Activated B cell treated with CpG ODN at 0.5 μM for 24 hours (primary cell): ENCODE results near the gene CCDC83. TPM values are rescaled to one million over a fixed set of nuclear protein-coding genes. Genes with fewer than 3 reads are reported as not detected.

ENCODE experiments used
- ATAC-seq: fragments of 200-7000 bp; cut with Tn5 transposase; one replicate; pipeline ENCODE4 v1.10.0; 2021; ENCODE audit warnings: low read depth, mild to moderate bottlenecking, moderate library complexity
- CTCF ChIA-PET: fragments of 350-600 bp; sonication (Branson Sonifier 250); formaldehyde crosslinking; loops from one replicate; lab custom pipeline; 2021; ENCODE audit warnings: antibody characterized with exemption; lab: Charles Lee
- POLR2A ChIA-PET: fragments of 350-600 bp; sonication (Branson Sonifier 250); formaldehyde crosslinking; loops from one replicate; lab custom pipeline; 2021; ENCODE audit warnings: antibody characterized with exemption; lab: Charles Lee
- DNase-seq: peaks from one replicate; pipeline ENCODE4 v3.0.0; 2022
- H3K27ac Mint-ChIP-seq: one replicate; pipeline ENCODE4 v1.8.0; 2020; ENCODE audit warnings: mixed read lengths
- H3K27me3 Mint-ChIP-seq: one replicate; pipeline ENCODE4 v1.8.0; 2021; ENCODE audit warnings: mixed read lengths
- H3K36me3 Mint-ChIP-seq: one replicate; pipeline ENCODE4 v1.8.0; 2021; ENCODE audit warnings: low read depth, mixed read lengths
- H3K4me1 Mint-ChIP-seq: one replicate; pipeline ENCODE4 v1.8.0; 2021; ENCODE audit warnings: mixed read lengths
- H3K4me3 Mint-ChIP-seq: one replicate; pipeline ENCODE4 v1.8.0; 2020; ENCODE audit warnings: mild to moderate bottlenecking, mixed read lengths
- H3K9me3 Mint-ChIP-seq: one replicate; pipeline ENCODE4 v1.8.0; 2020; ENCODE audit warnings: mixed read lengths
- CTCF ChIP-seq: fragments of 200-600 bp; IDR thresholded peaks from one replicate; pipeline ENCODE4 v1.8.0; 2022; ENCODE audit warnings: antibody characterized with exemption, mild to moderate bottlenecking
- intact Hi-C: fragments of 100-400 bp; cut with micrococcal nuclease; formaldehyde crosslinking; loops from one replicate; pipeline ENCODE4 v1.15.1; 2024
- total RNA-seq: library from RNA; stranded (reverse); gene quantifications from 2 replicates; pipeline ENCODE4 v1.2.3, GENCODE V29; 2022

Gene CCDC83
- total RNA-seq, 1 donor from 2014 or later = not detected

DNA sequence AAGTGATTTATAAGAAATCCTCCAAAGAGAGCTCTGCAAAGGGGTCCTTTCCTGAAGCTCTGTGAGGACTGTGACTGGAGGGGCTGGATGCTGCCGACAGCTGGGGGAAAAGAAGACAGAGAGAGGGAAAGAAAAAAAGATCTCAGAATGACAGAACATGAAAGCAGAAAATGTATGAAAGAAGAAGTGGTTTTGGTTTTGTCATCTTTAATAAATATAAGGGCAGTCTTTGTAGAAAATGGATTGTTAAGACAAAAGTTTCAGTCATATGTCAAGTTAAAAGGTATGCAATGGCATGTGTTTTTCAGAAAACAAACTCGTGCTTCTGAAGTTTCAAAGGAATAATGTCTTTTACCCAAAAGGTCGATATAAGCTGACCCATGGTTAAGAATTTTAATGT, 105.5 kb downstream of the CCDC83 start:
- no peak for DNase-seq
- intact Hi-C loops = loop anchor here (5.0 kb wide), 1 partner anchor 47 kb away; no protein-coding TSS in a partner anchor
- peak overlapping the region; percentile 3 for H3K27ac Mint-ChIP-seq
- TF ChIP-seq CTCF = no peak
- no peak for ATAC-seq
- H3K36me3 Mint-ChIP-seq = peaks cover 92% of the 10 kb centered on the region
- no peaks in the 10 kb centered on the region for H3K27me3 Mint-ChIP-seq
- ChIA-PET CTCF (no interaction called here), POLR2A (no interaction called here)
- no peaks in the 10 kb centered on the region for H3K9me3 Mint-ChIP-seq
- no peaks in the 10 kb centered on the region for H3K4me1 Mint-ChIP-seq
- H3K4me3 Mint-ChIP-seq = no peak overlapping the region

DNA sequence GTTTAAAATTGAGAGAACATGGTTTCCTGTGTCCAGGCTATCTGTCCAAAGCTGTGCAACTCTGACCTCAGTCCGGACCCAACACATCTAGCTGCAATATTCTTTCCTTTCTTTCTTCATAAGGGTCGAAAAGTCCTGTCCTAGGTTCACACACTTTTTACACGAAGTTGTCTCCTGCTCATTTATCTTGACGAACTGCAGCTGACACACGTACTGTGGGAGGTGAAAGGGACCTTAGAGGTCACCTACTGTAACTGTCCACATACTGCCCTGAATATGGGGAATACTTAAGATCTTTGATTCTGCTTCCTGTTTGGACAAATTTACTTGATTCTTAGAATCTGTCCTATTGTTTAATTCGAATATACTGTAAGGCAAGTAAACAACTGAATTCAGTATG, 105.9 kb downstream of the CCDC83 start:
- peaks cover 92% of the 10 kb centered on the region for H3K36me3 Mint-ChIP-seq
- no peak overlapping the region for H3K27ac Mint-ChIP-seq
- intact Hi-C loops = loop anchor here (5.0 kb wide), 1 partner anchor 46 kb away; no protein-coding TSS in a partner anchor
- H3K9me3 Mint-ChIP-seq = no peaks in the 10 kb centered on the region
- no peak for DNase-seq
- ChIA-PET POLR2A (no interaction called here), CTCF (no interaction called here)
- H3K4me1 Mint-ChIP-seq = no peaks in the 10 kb centered on the region
- H3K27me3 Mint-ChIP-seq = no peaks in the 10 kb centered on the region
- TF ChIP-seq CTCF = no peak
- no peak for ATAC-seq
- no peak overlapping the region for H3K4me3 Mint-ChIP-seq

- Mint-ChIP-seq H3K4me1 (no peaks in the 10 kb centered on the region), H3K4me3 (no peak overlapping the region), H3K27me3 (no peaks in the 10 kb centered on the region), H3K27ac (no peak overlapping the region), H3K9me3 (no peaks in the 10 kb centered on the region), H3K36me3 (peaks cover 91% of the 10 kb centered on the region)
- CTCF ChIA-PET = no interaction called here
- no peak for TF ChIP-seq CTCF
- POLR2A ChIA-PET = no interaction called here
- intact Hi-C loops = loop anchor here (5.0 kb wide), 1 partner anchor 45 kb away; no protein-coding TSS in a partner anchor
- DNase-seq (no peak), ATAC-seq (no peak)
These were observed 106.8 kb downstream of the CCDC83 start for GRCh38 chr11:85961930-85962363.

GRCh38 chr11:85965202-85965601, 110.0 kb downstream of the CCDC83 start:
- ATAC-seq = no peak

GRCh38 chr11:85967457-85967856, 112.3 kb downstream of the CCDC83 start:
- Mint-ChIP-seq H3K4me3 (no peak overlapping the region), H3K27ac (no peak overlapping the region), H3K4me1 (no peaks in the 10 kb centered on the region), H3K36me3 (peaks cover 86% of the 10 kb centered on the region), H3K9me3 (no peaks in the 10 kb centered on the region), H3K27me3 (no peaks in the 10 kb centered on the region)
- POLR2A ChIA-PET = no interaction called here
- TF ChIP-seq CTCF = no peak
- DNase-seq (no peak), ATAC-seq (no peak)
- CTCF ChIA-PET = no interaction called here
- intact Hi-C loops = no loop called here

More at GRCh38 chr11:85965202-85965601, 110.0 kb downstream of the CCDC83 start:
- intact Hi-C loops = no loop called here
- POLR2A ChIA-PET = no interaction called here
- Mint-ChIP-seq H3K4me3 (no peak overlapping the region), H3K36me3 (peaks cover 89% of the 10 kb centered on the region), H3K27ac (no peak overlapping the region), H3K27me3 (no peaks in the 10 kb centered on the region), H3K4me1 (no peaks in the 10 kb centered on the region), H3K9me3 (no peaks in the 10 kb centered on the region)
- CTCF ChIA-PET = no interaction called here
- TF ChIP-seq CTCF = no peak
- no peak for DNase-seq

Other genes starting within 250 kb of the CCDC83 start
- gene DLG2, start 228.0 kb upstream of the CCDC83 start, total RNA-seq = 2.3 and 2.7 TPM in 2 replicates
- gene TMEM126B, start 226.8 kb upstream of the CCDC83 start, total RNA-seq = 35.5 and 43.4 TPM in 2 replicates
- 31.9 and 32.7 TPM in 2 replicates for gene TMEM126A, start 207.4 kb upstream of the CCDC83 start, total RNA-seq
- gene CREBZF, start 190.3 kb upstream of the CCDC83 start, total RNA-seq = 46.1 and 60.3 TPM in 2 replicates
- not detected in 2 replicates for gene CCDC89, start 169.2 kb upstream of the CCDC83 start, total RNA-seq
- 0.56 and 1.1 TPM in 2 replicates for gene SYTL2, start 44.2 kb upstream of the CCDC83 start, total RNA-seq
- 118 and 139 TPM in 2 replicates for gene PICALM, start 213.7 kb downstream of the CCDC83 start, total RNA-seq